ENCODE measurements around the gene RNASE7.
"Not testable (repeated sequence)": the region's sequence is repeated elsewhere in the genome, so short reads cannot be mapped to it uniquely, and the experiment has no call there.

The RNASE7 gene

DNA sequence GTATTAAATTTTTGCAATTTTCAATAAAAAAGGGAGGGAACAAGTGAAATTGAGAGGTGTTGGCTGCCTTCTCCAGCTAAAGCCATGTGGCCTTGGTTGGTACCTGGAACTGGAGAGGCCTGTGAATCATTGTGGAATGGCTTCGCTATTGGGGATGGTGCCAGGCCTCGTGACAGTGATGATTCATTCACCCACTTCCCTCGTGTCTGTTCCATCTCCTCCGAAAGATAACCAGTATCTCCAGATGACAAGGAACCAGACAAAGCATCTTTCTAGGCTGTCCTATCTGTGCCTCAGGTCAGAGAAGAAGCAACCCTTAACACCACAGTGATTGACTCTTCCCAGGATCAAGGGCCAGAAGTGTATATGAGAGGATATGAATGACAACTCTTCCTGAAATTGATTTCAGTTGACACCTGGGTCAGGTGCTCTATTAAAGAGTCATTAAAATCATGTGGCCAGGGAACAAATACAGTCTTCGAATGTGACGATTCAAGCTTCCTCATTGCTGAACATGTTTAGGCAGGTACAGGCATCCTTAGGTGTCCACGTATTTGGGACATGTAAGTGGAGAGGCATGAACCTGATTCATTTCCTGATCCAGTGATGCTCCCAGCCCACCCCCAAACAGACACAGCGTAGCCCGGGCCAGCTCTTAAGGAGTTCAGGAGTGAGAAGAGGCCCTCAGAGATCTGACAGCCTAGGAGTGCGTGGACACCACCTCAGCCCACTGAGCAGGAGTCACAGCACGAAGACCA, at the start of gene RNASE7:
Gene RNASE7, plus strand, starts transcription at position 687 of the 758 bp plus-strand sequence. CDS start 631 bp downstream, outside the sequence.
- DNase-seq (ENCODE audit: low read depth in 3 of 3): no peak

DNA sequence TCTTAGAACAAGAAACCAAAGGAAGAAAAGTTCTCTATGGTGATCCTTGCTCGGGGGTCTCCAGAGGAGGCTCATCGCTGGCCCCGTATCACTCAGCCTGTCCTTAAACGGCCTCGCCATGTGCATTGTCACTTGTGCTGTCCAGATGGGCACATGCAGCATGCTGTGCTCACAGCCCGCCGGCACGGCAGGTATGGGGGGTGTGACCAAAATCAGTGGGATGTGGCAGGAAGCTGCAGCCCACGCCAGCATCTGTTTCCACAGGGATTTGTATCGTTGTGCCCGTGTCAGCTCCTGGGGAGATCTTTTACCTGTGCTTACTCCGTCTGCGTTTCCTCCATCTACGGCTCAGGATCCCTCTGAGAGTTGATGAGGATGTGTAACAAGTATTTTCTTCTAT, 45.6 kb upstream of the RNASE7 start:
- no peak for DNase-seq (ENCODE audit: low read depth in 3 of 3)

DNA sequence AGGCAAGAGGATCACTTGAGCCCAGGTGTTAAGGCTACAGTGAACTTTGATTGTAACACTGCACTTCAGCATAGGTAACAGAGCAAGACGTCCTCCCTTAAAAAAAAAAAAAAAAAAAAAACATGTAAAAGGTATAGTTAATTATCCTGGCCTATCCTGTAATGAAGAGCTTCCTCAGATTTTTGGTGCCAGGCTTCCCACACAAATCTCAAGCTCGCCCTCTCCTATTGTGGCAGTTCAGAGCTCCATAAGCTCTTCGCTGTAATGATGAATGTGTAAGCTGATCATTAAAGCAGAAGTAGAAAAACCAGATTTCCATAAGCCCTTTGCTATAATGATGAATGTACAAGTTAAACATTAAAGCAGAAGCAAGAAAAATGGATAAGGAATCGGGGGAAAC, 45.0 kb upstream of the RNASE7 start:
- no peak for DNase-seq (ENCODE audit: low read depth in 3 of 3)

DNA sequence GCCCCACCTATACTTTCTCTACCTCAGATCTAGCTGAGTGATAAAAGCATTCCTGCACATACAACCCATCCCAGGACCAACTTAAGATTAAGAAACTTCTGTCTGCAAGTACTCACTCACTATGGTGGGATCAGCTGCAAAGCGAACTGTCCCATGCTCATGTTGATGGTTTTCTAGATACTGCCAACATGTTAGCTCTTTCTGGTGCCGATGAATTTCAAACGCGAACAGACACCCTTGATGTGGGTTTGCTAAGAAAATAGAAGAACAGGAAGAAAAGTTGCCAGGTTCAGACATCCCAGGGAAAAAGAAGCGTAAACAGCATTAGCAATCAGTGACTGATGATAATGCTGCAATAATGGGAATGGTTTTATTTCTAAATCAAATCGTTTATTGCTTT, 44.6 kb upstream of the RNASE7 start:
- DNase-seq (ENCODE audit: low read depth in 3 of 3): no peak

DNA sequence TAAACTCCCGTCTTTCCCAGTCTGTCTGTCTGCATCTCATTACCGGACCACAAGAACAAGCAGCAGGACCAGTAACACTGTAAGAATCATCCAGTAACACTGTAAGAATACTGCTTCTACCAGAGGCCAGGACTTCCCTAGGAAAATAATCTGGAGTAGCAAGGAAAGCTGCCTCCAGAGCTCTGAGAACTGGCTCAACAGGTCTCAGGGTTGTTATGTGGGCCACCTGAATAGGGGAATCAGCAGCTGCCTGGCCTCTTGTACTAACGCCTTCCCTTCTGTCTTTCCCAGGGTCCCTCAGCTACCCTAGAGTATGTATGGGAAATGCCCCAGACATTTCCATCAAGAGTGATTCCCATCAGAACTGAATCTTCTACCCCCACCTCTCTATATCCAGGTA, 44.0 kb upstream of the RNASE7 start:
- DNase-seq (ENCODE audit: low read depth in 3 of 3): no peak

DNA sequence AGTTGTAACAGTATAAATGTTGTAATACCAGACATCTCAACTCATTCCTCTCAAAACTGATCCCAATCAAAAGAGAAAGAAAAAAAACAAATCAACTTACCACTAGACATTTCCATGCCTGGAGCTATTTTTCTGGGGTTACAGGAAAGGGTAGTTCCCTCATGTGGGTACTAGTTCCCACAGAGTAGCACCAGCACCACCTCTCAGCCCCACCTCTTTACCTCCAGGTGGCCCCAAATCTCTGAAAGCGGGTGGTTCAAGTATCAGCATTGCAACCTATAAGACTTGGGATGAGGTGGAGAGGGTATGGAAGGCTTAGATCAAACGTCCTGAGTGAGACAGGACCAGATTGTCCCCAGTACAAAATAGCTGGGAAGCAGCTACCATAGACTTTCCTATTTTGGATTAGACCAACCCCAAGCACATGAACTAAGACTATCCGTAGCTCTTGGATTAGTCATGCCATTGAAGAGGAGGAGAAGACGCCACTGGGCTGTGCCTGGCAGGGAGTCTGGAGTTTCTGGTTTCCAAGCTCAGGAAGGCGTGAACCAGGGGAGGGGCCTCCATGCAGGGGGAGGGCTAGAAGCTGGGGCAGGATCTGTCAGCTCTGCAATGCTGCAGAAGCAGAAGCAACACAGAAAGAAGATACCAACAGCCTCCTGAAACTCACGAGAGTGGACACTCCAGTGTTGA, 43.3 kb upstream of the RNASE7 start, which contains the start of gene SLC39A2:
Gene SLC39A2, plus strand, starts transcription at position 620 of the 693 bp plus-strand sequence. CDS start 154 bp downstream, outside the sequence.
- no peak for DNase-seq (ENCODE audit: low read depth in 3 of 3)

- no peak for DNase-seq (ENCODE audit: low read depth in 3 of 3)
Observed at GRCh38 chr14:20999591-20999990, 42.6 kb upstream of the RNASE7 start.

DNA sequence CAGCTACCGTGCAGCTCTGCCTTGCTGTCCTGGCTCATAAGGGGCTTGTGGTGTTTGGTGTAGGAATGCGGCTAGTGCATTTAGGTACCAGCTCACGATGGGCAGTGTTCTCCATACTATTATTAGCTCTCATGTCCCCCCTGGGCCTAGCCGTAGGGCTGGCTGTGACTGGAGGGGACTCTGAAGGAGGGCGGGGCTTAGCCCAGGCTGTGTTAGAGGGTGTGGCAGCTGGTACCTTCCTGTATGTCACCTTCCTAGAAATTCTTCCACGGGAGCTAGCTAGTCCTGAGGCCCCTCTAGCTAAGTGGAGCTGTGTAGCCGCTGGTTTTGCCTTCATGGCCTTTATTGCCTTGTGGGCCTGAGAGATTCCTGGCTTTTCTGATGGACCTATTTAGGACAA, 40.9 kb upstream of the RNASE7 start:
- no peak for DNase-seq (ENCODE audit: low read depth in 3 of 3)

DNA sequence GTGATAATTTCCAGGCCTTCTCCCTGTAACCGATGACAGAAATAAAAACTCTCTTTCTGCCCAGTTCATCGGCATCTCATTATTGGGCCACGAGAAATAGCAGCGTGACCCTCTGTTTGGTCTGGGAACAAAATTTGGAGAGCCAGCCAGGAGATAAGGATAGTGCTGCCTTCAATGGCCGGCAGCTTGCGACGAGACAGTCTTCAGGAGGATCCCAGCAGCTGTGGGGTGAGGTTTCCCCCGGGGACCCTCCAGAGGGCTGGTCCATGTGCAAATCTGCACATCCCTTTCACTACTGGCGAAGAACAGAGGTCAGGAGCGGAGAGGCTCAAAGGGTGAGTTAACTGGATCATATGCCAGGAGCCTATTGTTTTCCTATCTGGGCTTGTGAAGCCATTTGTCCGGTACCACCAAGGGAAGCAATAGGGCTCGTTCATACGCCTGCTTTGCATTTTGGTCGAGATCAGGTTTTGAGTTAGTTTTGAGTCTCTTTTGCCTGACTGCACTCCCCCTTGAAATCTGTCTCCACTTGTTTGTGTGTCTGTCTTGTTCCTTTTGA, 38.3 kb upstream of the RNASE7 start:
- DNase-seq (ENCODE audit: low read depth in 3 of 3): no peak

- not testable (repeated sequence) for DNase-seq (ENCODE audit: low read depth in 3 of 3)
Observed at GRCh38 chr14:21009721-21010120, 32.4 kb upstream of the RNASE7 start.

DNA sequence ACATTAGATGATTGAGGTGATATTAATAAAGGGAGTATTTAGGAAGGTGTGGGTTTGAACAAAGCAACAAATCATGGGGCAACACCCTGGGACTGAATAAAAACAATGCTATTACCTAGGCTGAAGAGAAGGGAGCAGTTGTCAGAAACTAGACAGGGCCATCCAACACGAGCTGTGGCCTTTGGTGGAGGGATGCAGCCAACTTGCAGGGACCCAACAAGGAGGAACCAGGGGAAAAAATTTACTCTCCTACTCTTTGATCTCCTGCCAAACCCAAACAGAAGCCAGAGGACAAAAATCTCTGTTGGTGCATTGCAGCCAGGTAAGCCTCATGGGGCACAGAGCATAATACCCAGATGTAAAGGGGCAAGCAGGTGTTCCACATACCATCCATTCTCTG, 31.0 kb upstream of the RNASE7 start:
- DNase-seq (ENCODE audit: low read depth in 3 of 3): no peak

- peak; percentile 44 to 77 (median 74) for DNase-seq (ENCODE audit: low read depth in 3 of 3)
Observed at GRCh38 chr14:21014761-21015190, 27.4 kb upstream of the RNASE7 start.

DNA sequence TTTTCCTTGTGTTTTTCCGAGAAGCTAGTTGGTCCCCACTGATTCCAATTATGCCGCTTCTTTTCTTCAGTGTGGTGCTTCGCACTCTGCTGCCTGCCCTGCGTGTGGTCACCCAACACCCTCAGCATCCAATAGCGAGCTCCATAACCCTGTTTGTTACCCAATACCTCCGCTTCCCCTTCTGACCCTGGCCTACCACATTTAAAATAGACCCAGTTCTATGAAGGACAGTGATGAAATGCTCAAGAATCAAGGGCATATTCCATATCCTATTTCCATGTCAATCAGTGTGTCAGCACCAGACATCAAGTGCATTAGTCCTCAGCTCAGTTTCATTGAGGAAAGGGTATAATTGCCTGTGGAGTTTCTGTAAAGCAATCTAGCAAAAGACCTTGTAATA, 26.9 kb upstream of the RNASE7 start:
- DNase-seq (ENCODE audit: low read depth in 3 of 3): no peak

GRCh38 chr14:21016413-21017190, 25.6 kb upstream of the RNASE7 start:
- no peak for DNase-seq (ENCODE audit: low read depth in 3 of 3)

DNA sequence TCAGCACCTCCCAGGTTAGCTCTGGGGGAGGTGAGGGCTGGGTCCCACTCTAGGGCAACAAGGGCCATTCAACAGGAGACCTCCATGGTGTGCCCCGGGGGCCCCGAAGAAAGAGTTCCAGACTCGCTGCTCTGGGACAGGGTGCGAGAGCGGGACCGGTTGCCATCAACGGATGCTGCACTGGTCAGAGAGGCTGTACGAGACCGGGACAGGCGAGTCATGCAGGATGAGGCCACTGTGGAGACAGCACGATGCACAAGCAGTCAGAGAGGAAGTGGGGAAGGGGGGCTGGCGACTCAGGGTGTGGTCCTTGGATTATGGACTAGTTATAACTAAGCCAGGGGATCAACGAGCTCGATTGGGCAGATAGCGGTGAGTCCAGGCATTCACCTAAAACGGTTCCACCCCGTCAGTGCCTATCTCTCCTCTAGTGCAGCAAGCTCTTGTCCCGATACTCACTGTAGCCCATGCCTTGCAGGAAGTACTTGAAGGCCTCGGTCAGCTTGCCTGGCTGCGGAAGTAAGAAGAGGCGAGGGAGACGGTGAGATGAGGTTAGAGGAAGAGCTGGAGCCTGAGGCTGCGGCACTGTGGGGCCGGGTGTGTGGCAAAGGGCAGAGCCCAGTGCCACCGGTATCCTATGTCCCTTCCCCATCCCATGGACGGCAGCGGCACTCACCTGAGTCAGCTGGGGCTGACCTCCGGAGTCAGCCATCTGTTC, 24.5 kb upstream of the RNASE7 start:
- DNase-seq (ENCODE audit: low read depth in 3 of 3): no peak

GRCh38 chr14:21018286-21018685, 23.9 kb upstream of the RNASE7 start:
- DNase-seq (ENCODE audit: low read depth in 3 of 3): no peak

GRCh38 chr14:21018781-21019180, 23.4 kb upstream of the RNASE7 start:
- no peak for DNase-seq (ENCODE audit: low read depth in 3 of 3)

DNA sequence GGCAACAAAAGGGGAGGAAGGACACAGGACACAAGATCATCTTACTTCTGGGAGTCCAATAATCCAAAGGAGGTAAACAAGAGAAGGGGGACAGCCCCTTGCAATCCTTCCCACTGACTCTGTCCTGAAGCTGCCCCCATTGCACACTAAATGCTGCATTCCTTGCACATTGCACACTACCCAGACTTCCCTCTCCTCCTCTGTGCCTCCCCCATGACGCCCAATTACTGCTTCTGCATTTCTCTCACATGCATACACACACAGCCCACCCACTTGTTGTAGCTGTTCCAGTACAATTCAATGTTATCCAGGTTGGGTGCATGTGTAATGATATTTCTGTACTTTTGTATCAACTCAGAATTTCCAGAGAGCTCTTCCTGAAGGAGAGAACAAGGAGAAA, 22.8 kb upstream of the RNASE7 start:
- no peak for DNase-seq (ENCODE audit: low read depth in 3 of 3)

GRCh38 chr14:21020977-21021545, 21.1 kb upstream of the RNASE7 start:
- no peak for DNase-seq (ENCODE audit: low read depth in 3 of 3)

DNA sequence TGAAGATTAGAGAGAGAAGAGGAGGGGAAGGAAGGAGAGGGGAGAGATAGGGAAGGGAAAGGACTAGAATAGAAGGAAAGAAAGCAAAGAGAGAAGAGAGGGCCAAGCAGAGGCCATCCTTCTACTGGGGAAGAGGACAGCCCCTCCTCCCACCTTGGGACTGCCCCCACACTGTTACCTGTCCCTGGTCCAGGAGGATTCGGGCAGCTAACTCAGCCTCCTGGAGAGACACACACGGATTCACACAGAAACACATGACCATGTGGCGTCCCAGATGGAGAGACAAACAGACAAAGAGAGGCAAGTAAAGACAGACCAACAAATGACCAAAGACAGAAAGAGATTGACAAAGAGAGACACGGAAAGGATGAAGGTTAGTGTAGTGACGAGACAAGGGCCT, 19.5 kb upstream of the RNASE7 start:
- DNase-seq (ENCODE audit: low read depth in 3 of 3): no peak

- no peak for DNase-seq (ENCODE audit: low read depth in 3 of 3)
Observed at GRCh38 chr14:21023174-21023573, 19.0 kb upstream of the RNASE7 start.
